ENCODE results near the gene CFAP54.

Gene CFAP54

DNA sequence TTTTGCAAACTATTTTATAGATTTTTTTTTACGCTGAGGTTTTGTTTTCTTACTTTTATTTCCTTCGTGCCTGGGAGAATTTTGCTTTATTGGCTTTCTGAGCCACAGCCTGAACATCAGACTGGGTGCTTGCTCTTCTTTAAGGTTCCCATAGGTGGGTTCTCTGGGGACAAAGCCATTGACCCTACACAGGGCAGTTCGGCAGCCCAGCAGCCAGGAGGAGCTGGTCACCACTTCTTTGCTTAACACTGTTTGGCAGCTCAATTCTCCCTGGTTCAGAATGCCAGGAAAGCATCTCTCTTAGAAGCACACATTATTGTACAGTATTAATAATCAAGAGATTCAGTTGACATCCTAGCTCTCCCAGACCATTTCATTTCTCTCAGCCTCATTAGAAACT, 276.9 kb downstream of the CFAP54 start:
- no peak for DNase-seq (ENCODE audit: low spot score)

DNA sequence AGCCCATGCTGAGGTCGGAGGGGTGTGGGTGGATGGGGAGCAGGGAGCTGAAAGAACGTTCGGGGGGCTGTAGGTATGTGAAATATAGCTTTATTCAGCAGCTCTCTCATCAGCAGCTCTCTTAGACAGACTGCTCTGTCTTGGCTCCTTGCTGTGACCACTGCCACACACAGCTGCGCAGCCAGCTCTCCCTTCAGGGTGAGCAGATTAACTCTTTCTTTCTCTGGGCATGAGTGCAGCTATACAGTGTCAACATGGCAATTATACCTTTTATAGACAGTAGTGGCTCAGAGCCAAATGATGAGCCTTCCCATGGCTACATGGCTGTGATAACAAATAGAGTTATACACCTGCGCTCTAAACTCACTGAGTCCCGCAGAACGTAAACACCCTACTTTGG, 280.0 kb downstream of the CFAP54 start:
- no peak for DNase-seq (ENCODE audit: low spot score)

DNA sequence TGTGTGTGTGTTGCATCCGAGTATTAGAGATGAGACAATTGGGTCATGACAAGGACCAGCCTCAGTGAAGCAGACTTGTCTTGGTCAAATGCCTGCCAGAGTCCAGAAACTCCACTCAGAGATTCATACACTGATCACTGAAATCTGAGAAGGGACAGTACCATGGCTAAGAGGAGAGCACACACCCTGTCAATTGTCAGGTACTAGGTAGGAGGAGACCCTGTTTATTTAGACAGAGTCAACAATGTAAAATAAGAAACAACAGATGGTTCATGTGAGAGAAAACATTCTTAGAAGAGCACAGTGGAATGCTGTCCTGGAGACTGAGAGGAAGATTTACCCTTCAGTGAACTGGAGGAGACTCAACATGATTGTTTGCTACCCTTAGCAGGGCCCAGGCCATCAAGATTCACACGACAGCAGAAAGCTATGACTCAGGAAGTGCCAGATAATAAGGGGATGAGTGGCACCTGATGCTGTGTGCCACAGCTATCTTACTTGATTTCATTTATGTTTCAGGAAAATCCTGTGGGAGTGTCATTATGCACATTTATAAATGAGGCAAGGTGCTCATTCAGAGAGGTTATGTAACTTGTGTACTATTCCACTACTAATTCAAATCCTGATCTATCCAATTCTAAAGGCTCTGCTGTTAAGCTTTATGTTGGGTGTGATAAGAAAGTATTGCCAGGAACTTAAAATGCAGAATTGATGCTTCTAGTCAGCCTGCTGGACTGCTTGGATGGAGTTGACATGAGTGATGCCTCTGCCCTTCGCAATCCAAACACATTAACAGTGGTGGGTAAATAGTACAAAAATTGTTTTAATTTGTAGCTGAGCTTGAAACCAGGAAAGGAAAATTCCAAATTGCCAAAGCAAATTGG, 281.1 kb downstream of the CFAP54 start:
- no peak for DNase-seq (ENCODE audit: low spot score)

DNA sequence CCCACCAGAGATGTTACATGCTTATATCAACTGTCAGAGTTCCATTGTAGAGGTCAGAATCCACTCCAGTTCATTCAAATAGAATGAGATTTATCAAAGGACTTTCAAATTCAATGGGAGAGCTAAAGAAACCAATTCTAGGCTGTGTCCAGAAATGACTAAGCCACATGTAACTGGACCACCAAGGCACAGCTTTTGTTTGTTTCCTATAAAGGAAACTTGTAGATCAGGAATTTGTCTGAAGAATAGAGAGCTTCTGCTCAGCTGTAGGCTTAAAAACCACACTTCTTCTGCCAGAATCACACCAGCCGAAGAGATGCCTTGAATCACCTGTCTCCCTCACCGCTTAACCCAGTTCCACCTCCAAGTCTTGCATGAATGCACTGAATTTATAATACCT, 283.7 kb downstream of the CFAP54 start:
- no peak for DNase-seq (ENCODE audit: low spot score)

DNA sequence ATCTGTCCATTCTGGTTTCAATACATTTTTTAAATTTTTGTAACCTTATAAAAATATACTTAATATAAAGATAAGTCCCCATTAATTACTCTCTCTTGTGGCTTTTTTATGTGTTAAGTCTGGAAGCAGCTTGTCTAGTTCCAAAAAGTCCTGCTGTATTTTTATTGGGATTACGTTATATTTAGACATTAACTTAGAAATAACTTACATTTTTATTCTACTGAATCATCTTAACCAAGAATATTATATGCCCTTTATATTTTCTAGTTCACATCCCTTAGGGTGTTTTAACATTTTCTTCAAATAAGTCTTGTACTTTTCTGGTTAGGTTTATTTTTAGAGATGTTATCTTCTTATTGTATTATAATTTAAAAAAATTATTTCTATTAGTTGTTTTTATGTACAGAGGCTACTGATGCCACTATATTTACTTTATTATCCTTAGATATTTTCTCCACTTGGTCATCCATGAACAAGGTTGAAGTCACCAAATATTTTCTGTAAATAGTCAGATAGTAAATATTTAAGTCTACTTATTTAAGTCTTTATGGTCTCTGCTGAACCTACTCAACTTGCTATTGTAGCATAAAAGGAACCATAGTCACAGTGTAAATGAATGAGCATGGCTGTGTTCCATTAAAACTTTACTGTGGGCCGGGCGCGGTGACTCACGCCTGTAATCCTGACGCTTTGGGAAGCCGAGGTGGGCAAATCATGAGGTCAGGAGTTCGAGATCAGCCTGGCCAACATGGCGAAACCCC, 285.3 kb downstream of the CFAP54 start:
- DNase-seq (ENCODE audit: low spot score): no peak

DNA sequence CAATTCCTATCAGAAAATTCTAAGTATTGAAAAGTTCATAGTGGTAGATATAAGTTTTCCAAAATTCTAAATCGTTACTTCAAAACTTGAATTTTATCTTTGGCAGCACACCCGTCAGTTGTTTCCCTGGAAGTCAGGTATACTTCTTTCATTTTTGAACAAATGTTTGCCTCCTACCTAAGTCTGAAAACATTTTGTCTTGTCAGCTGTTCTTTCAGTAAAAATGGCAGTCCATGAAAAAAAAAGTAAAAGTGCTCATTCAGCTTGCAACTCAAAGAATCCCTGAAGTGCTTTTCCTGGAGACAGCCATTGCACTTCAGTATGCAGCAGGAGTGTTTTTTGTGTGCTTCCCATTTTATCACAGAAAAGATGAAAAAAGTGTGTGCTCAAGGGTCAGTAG, 287.5 kb downstream of the CFAP54 start:
- DNase-seq (ENCODE audit: low spot score): no peak

DNA sequence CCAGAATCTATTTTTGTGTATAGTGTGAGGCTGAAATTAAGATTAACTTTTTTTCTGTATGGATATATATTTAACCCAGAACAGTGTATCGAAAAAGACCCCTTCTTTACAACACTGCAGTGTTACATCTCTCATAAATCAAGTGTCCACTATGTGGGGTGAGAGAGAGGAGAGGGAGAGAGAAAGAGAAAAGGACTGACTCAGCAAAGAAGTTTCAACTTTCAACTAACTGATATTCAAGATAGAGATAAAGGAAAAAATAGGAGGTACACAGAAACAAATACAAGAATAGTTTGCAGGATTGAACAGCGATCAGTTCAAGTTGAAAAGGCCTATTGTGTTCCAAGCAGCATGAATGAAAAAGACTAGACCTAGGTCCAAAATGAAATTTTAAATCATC, 291.0 kb downstream of the CFAP54 start:
- no peak for DNase-seq (ENCODE audit: low spot score)

DNA sequence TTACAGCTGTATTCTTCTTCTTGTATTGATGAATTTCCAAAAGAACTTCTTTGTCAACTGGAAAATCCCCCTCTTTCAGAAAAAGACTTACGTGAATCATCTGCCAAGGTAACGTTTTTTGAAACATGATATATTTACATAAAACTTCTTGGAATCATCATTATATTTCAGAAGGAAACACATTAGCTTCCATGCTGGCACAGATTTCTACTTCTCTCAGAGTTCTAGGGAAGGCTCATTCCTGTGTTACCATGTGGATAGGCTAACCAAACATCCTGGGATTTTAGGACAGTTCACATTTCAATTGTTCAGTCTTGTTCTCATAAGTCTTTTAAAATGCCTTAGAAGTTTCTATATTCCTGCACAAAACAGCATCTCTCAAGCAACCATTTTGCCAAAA, 297.4 kb downstream of the CFAP54 start:
- no peak for DNase-seq (ENCODE audit: low spot score)

DNA sequence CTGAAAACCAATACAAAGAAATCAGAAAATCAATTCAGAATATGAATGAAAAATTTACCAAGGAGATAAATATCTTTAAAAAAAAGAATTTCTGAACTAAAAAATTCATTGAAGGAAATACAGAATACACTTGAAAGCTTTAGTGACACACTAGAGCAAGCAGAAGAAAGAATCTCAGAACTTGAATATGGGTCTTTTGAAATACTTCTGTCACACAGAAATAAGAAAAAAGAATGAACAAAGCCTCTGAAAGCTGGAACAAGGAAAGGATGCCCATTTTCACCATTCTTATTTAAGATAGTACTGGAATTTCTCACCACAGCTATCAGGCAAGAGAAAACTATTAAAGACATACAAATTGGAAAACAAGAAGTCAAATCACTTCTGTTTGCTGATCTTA, 314.6 kb downstream of the CFAP54 start:
- no peak for DNase-seq (ENCODE audit: low spot score)

DNA sequence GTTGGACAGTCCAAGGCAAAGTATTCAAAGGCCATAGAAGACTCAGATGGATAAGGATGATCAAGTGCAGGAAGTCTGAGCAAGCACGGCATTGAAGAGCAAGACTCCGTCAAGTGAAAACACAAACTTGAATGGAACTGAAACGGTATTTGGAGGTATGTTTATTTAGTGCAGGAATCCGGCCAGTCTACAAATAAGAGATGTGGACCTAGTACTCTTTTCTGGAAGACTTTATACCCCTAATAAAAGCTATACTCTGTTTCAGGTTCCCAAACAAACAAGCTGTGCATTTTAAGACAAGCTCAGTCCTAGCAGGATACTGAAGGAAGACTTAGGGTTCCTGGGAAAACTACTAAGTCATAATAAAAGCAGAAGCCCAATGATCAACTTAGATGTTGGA, 316.9 kb downstream of the CFAP54 start:
- no peak for DNase-seq (ENCODE audit: low spot score)

DNA sequence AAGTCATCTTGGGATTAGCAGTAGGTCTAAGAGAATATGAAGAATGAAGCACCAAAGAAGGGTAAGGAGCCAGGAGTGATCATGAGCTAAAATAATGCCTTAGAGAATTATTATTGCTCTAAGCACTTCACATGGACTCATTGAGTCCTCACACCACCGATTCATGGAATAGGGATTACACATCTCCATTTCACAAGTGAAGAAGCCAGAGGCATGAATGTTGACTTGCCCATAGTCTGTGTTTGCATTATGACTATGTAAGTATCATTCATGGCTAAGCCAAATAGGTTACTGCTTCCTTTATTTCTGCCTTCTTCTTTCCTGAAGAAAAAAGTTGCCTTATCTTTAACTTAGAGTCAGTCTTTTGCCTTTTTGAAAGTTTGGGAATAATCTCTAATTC, 318.4 kb downstream of the CFAP54 start:
- DNase-seq (ENCODE audit: low spot score): no peak

DNA sequence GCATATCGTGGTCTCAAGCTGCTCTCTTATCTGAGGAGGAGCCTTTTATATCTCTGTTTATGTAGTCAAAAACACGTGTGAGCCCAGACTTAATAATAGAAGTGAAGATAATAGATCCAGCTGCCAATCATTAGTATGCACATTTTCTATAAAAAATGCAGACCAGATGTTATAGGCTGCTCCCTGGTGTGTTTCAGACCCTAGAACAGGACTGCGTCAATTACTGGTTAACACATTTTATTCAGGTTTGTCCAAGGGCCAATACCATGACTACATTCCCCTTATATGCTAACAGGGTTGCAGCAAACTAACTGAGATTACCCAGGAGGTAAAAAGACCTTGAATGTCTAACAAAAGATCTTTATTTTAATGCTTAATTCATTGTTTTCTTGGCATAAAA, 319.2 kb downstream of the CFAP54 start:
- no peak for DNase-seq (ENCODE audit: low spot score)

DNA sequence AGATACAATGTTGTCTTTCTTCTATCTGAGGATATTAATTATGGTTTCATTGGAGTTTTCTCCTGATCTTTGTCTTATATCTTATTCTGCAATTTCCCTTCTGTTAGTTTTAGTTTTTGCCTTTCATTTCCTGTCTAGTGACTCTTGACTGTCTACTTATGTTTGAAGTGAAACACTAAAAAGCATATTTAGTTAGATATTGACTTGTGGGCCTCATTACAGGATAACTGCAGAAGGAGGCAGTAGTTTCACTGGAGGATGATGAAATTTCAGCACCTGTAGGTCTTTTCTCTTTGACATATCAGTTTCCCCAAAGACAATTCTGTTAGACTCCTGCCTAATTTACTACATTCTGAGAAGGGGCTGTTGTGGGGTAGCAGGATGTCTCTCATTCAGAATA, 320.1 kb downstream of the CFAP54 start:
- no peak for DNase-seq (ENCODE audit: low spot score)

DNA sequence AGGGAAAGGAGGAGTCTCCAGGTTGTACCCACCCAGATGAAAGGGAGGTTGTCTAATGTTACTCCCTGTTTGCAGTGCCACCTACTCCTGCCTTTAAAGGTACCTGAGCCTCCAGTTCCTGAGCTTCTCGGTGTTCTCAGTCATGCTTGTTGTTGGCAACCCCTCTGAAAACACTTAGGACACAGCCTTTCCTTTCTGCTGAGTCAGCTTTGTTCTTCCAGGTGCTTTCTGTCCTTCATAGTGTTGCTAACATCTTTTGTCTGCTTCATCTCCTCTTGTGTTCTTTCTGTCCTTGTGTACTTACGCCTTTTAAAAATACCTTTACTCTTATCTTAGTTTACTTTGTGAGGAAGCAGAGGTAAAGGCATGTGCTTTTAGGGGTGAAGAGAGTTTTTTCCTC, 320.7 kb downstream of the CFAP54 start:
- no peak for DNase-seq (ENCODE audit: low spot score)

DNA sequence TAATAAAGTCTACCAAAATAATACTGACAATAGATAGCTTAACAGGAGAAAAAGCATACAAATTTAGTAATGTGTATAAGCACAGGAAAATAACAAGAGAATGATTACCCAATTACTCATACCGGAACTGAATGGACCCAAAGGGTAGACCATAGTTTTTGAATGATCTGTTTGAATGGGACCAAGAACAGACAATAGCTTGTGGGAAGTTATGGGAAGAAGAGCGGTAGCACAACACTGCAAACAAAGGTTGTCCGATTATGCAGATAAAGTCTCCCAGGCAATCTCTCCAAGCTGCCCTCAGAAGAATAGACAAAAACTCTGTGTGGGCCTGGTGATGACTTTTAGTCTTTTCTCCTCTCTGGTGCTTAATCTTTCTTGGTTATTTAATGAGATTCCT, 321.1 kb downstream of the CFAP54 start:
- DNase-seq (ENCODE audit: low spot score): no peak

DNA sequence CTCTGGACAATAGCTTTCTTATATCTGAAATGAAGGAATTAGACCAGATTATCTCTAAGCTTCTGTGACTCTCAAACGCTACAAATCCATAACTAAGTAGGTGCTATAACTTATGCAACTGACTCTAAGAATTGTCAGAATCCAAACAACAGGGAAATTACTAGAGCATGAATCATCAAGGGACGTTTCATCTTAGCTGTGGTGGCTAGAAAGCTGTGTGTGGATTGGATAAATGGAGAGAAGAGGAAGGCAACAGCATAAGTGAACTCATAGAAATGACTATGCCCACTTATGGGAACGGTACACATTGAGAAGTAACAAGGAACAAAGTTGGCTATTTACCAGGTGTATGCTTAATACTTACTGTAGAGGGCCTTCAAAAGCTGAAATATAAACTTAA, 321.7 kb downstream of the CFAP54 start:
- DNase-seq (ENCODE audit: low spot score): no peak

DNA sequence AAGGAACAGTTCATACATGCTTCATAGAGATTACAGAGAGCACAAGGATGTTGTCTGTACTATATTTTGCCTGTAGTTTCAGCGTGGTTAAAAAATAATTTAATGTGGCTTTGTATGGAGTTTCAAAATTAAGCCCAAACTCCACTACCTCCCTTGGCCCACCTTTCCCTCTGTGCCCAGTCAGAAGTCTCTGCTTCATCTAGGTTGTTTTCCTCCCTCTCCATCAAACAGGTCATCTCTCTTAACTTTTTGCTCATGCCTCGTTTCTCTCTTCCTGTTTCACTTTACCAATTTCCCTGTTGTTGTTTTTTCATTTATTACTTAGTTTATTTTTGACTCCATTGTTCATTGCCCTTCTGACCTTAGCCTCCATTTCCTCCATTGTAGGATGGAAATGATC, 322.8 kb downstream of the CFAP54 start:
- no peak for DNase-seq (ENCODE audit: low spot score)

DNA sequence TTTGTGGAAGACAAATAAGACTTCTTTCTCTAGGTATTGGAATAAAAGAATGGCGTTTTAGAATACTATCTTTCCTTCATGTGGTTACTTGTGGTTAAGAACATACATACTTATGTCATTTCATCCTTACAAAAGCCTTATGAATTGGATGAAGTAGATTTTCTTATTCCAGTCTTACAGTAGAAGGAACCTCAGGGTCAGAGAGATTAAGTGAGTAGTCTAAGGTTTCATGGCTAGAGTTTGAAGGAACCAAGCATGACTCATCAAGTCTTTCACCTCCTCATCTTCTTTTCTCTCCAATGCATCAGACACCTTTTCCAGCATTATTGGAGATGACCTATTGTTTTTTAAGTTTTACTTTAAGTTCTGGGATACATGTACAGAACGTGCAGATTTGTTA, 324.8 kb downstream of the CFAP54 start:
- DNase-seq (ENCODE audit: low spot score): no peak

DNA sequence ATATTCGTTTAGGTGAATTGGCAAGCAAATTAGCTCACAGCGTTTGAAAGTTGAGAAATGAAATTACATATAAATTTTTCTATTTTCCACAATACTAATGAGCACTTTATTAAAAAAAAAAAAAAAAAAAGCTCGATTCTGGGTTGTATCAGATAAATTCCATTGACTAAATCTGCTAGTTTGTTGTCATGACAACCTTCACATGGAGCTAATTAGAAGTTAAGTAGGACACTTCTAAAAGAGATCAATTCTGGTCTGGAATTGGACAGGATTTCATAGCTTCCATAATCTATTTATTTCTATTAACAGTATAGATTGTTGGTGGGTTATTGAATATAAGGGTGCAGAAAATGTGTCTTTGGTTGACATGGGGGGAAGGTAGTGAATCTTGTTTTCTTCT, 332.2 kb downstream of the CFAP54 start:
- no peak for DNase-seq (ENCODE audit: low spot score)

DNA sequence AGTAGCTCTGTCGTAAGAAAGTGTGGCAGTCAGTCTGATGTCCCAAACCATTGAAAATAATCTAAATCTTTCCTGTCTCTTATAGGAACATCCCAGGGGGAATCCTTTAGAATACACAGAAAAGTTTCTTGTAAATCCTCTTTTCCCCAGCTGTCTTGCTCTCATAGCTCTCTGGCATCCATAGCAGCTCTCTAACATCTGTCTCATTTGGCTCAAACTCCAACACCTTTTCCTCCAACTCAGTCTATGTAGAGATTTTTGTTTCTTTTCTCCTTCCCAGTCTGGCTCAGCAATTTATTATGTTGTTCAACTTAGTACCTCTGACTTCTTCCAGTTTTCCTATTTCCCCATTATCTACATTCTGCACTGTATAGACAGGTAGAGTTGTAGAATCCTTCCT, 333.3 kb downstream of the CFAP54 start:
- no peak for DNase-seq (ENCODE audit: low spot score)

DNA sequence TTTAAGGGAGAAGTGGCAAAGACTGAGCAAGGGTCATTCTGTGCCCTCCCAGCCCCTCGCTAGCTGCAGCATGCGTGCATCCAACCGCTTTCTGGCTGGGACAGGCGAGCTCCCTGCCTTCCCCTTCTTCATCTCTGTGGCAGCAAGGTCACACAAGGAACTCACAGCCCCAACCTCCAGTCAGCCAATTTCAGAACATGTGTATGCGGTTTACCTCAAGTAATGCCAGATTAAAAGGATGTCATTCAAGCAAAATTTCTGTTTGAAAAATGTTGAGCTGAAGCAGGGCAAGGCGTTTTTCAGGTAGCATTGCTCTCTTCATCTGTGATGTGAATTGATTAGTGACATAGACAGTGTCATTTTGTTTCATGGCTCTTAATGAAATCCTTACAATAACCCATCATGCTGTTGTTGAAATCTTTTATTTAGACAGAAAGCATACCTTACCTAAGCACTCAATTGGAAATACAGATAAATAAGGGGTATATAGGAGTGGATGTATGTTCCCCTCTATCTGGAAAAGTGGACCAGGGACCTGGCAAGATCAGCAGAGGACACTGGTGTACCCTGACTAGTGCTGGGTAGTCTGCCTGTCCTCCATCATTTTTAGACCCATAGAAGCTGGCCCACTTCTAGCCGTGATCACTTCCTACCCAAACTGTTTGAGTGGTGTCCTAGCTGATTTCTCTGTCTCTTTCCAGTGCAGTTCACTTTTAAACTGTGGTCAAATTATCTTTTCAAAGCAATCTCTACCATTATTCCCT, 334.9 kb downstream of the CFAP54 start:
- no peak for DNase-seq (ENCODE audit: low spot score)

DNA sequence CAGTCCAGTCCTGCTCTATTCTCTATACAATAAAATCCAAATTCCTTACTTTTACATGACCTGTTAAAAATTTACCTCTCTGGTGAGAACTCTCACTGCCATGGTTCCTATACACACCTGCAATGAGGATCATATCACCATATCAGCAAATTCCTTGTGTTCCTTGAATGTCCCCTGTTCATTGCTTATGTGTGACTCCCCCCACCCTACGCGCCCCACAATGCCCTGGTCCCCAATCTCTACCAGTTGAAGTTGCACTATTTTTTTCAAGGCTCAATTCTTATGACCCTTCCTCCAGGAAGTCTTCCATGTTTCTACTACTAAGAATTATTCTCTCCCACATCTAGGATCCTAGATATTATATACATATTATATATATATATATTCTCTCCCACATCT, 335.5 kb downstream of the CFAP54 start:
- DNase-seq (ENCODE audit: low spot score): no peak

All from cerebellar cortex (tissue), 1 donor.